Suprapubic skin (tissue), 4 donors: ENCODE measurements around the gene ASB6. TPM values are rescaled to one million over a fixed set of nuclear protein-coding genes. Genes with fewer than 3 reads are reported as not detected.
A peak's percentile ranks its signal among the peaks of the same experiment; 100 is the strongest.

Experiments used
- DNase-seq, 2 donors: peaks; one replicate each; pipeline ENCODE4 v3.0.0-alpha.2; 2019; ENCODE audit warnings: low spot score in 2 of 2
- H3K27ac ChIP-seq: fragments of 200-600 bp; sonication (generic); one replicate; pipeline ENCODE4 v1.5.1; 2019
- H3K27me3 ChIP-seq: fragments of 200-600 bp; sonication (generic); one replicate; pipeline ENCODE4 v1.5.1; 2019
- H3K36me3 ChIP-seq: fragments of 200-600 bp; sonication (generic); one replicate; pipeline ENCODE4 v1.5.1; 2019
- H3K4me1 ChIP-seq: fragments of 200-600 bp; sonication (generic); one replicate; pipeline ENCODE4 v1.5.1; 2019
- H3K4me3 ChIP-seq: fragments of 200-600 bp; sonication (generic); one replicate; pipeline ENCODE4 v1.5.1; 2019; ENCODE audit warnings: mild to moderate bottlenecking
- H3K9me3 ChIP-seq: fragments of 200-600 bp; sonication (generic); one replicate; pipeline ENCODE4 v1.5.1; 2019
- EP300 ChIP-seq: sonication (generic); formaldehyde crosslinking; IDR thresholded peaks from one replicate; pipeline ENCODE4 v1.6.1; 2017; ENCODE audit warnings: antibody characterized with exemption
- POLR2A ChIP-seq, 2 donors: fragments of 450-650 bp; IDR thresholded peaks; one replicate each; pipeline ENCODE4 v1.6.1; 2017; ENCODE audit warnings: antibody characterized with exemption in 2 of 2, mild to moderate bottlenecking in 2 of 2, moderate library complexity in 2 of 2
- POLR2AphosphoS5 ChIP-seq, 3 donors: sonication (generic); formaldehyde crosslinking; IDR thresholded peaks; one replicate each; pipeline ENCODE4 v1.6.1; 2017; ENCODE audit warnings: antibody characterized with exemption in 3 of 3
- WGBS: methylation state at CpG from one replicate; pipeline ENCODE4 v1.1.5; 2018; 5-methylcytosine and 5-hydroxymethylcytosine counted together
- total RNA-seq, 4 donors: library from RNA; depleted of rRNA; stranded (reverse); fragments of >200 nt; gene quantifications; one replicate each; pipeline ENCODE4 v1.1.0, GENCODE V29; 2016
- TF ChIP-seq, protein P1 (sequence below), 2 donors: fragments of 200-600 bp in 1 of 2; fragments of 450-650 bp in 1 of 2; sonication (generic) in 1 of 2; IDR thresholded peaks; one replicate each; pipeline ENCODE4 v1.5.1; 2016 to 2019; ENCODE audit warnings: antibody characterized with exemption in 2 of 2, mild to moderate bottlenecking in 1 of 2, moderate library complexity in 1 of 2

Gene ASB6
- total RNA-seq, 4 donors from 2014 or later = 25.6 to 41.5 (median 37.6) TPM

DNA sequence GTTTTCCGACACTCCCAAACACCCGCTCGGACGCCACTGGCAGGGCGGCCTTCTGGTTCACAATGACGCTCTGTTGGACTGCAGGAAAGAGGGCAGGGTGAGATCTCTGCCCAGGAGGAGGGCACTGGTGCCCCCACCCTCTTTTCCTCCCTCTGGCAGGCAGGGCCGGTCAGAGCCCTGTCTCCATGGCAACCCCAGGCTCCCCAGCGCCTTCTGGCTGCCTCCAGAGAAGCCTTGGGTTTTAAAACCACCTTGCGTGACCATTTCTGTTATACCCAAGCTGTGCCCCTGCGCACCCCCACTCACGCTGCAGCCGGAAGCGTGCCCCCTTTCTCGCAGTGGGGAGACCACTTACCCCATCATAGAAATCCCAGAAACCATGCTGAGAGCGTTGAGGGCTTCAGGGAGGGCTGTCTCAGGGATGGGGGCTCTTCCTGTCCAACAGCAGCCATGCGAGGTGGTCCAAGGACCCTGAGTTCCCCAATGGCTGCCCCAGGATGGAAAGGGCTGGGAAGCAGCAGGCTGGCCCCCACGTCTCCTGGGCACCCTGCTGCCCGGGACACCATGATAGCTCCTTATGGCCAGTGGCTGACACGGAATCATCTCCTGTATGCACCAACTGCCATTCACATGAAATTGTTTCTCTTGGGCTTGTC, 28.3 kb downstream of the ASB6 start:
- H3K36me3 ChIP-seq = no peaks in the 10 kb centered on the region
- WGBS = 66% methylated on average over 14 of the region's 19 CpGs
- peaks cover 30% of the 10 kb centered on the region for H3K4me1 ChIP-seq
- peak overlapping the region; percentile 40 for H3K27ac ChIP-seq
- no peaks in the 10 kb centered on the region for H3K27me3 ChIP-seq
- H3K9me3 ChIP-seq = no peaks in the 10 kb centered on the region
- no peak overlapping the region for H3K4me3 ChIP-seq
- TF ChIP-seq POLR2AphosphoS5 (IDR thresholded peaks at IDR 0.05) = no peak
- TF ChIP-seq POLR2A (IDR thresholded peaks at IDR 0.05) = no peak
- no peak for TF ChIP-seq EP300
- TF ChIP-seq, protein P1, sequence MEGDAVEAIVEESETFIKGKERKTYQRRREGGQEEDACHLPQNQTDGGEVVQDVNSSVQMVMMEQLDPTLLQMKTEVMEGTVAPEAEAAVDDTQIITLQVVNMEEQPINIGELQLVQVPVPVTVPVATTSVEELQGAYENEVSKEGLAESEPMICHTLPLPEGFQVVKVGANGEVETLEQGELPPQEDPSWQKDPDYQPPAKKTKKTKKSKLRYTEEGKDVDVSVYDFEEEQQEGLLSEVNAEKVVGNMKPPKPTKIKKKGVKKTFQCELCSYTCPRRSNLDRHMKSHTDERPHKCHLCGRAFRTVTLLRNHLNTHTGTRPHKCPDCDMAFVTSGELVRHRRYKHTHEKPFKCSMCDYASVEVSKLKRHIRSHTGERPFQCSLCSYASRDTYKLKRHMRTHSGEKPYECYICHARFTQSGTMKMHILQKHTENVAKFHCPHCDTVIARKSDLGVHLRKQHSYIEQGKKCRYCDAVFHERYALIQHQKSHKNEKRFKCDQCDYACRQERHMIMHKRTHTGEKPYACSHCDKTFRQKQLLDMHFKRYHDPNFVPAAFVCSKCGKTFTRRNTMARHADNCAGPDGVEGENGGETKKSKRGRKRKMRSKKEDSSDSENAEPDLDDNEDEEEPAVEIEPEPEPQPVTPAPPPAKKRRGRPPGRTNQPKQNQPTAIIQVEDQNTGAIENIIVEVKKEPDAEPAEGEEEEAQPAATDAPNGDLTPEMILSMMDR (IDR thresholded peaks at IDR 0.05) = no peak
- DNase-seq = no peak

- Histone ChIP-seq H3K36me3 (no peaks in the 10 kb centered on the region), H3K27me3 (no peaks in the 10 kb centered on the region), H3K27ac (peak overlapping the region; percentile 40), H3K9me3 (no peaks in the 10 kb centered on the region), H3K4me3 (no peak overlapping the region), H3K4me1 (peaks cover 35% of the 10 kb centered on the region)
- no peak for DNase-seq
- WGBS = 64% methylated on average over 3 of the region's 15 CpGs
- no peak for TF ChIP-seq EP300
- TF ChIP-seq POLR2A (IDR thresholded peaks at IDR 0.05) = no peak
- TF ChIP-seq POLR2AphosphoS5 (IDR thresholded peaks at IDR 0.05) = no peak
- TF ChIP-seq, protein P1 (IDR thresholded peaks at IDR 0.05) = no peak
Observed at GRCh38 chr9:129612815-129613519, 29.0 kb downstream of the ASB6 start.

DNA sequence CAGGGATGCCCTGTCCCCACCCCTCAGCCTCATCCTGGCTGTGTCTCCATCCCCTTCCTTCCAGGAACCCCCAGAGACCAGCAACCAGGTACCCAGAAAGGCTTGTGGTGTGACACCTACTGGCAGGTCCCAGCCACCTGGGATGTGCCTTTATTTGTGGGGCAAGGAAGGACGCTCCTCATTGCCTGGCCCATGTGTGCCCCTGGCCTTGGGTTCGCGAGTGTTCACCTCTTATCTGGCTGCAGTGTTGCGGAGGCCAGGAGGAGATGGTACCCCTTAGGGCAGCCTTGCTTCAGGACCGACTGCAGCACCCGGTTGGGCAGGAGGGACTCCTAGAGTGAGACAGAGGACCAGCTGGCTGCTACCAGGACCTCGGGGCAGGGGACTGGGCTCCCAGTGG, 29.8 kb downstream of the ASB6 start:
- TF ChIP-seq EP300 (no peak), POLR2A (IDR thresholded peaks at IDR 0.05) (no peak), POLR2AphosphoS5 (IDR thresholded peaks at IDR 0.05) (no peak)
- TF ChIP-seq, protein P1 (IDR thresholded peaks at IDR 0.05) = no peak
- no peaks in the 10 kb centered on the region for H3K9me3 ChIP-seq
- WGBS = 100% methylated on average over 1 of the region's 7 CpGs
- no peaks in the 10 kb centered on the region for H3K36me3 ChIP-seq
- no peaks in the 10 kb centered on the region for H3K27me3 ChIP-seq
- peaks cover 44% of the 10 kb centered on the region for H3K4me1 ChIP-seq
- no peak overlapping the region for H3K27ac ChIP-seq
- no peak overlapping the region for H3K4me3 ChIP-seq
- no peak for DNase-seq

GRCh38 chr9:129611307-129611800, 30.6 kb downstream of the ASB6 start:
- WGBS = 22% methylated on average over 11 of the region's 12 CpGs
- no peak overlapping the region for H3K27ac ChIP-seq
- H3K4me3 ChIP-seq = peak overlapping the region; percentile 59
- no peak for DNase-seq
- no peaks in the 10 kb centered on the region for H3K27me3 ChIP-seq
- no peaks in the 10 kb centered on the region for H3K9me3 ChIP-seq
- H3K4me1 ChIP-seq = peaks cover 46% of the 10 kb centered on the region
- TF ChIP-seq, protein P1 (IDR thresholded peaks at IDR 0.05) = no peak
- TF ChIP-seq POLR2A (IDR thresholded peaks at IDR 0.05) = no peak
- no peaks in the 10 kb centered on the region for H3K36me3 ChIP-seq
